NCI-H1105 treated with DMSO at 0.1 percent for 48 hours (cell line): ENCODE measurements around the gene STAC2.

ENCODE experiments used
- DNase-seq: peaks from one replicate; lab custom pipeline; 2025; lab: John Stamatoyannopoulos, UW

STAC2 gene

GRCh38 chr17:39164675-39165143 is 61.0 kb downstream of the STAC2 start:
- DNase-seq, result peak; percentile 10

- DNase-seq, result no peak
Measured at GRCh38 chr17:39161962-39162361, 63.8 kb downstream of the STAC2 start.
